Endothelial cell of umbilical vein (primary cell): ENCODE measurements around the gene HBS1L.
A peak's percentile ranks its signal among the peaks of the same experiment; 100 is the strongest.

Experiments used
- CTCF ChIP-seq, 2 donors: IDR thresholded peaks; 1 replicate in 1 of 2; 2 replicates in 1 of 2; pipeline ENCODE4 v1.5.1; 2011; ENCODE audit warnings: low read length in 2 of 2, mild to moderate bottlenecking in 2 of 2, moderate library complexity in 2 of 2, control low read depth in 1 of 2, inconsistent platforms in 1 of 2, low read depth in 1 of 2; ENCODE audit not compliant: insufficient read depth in 1 of 2; ENCODE audit errors: extremely low read depth in 1 of 2
- EZH2 ChIP-seq: IDR thresholded peaks from 2 replicates; pipeline ENCODE4 v1.6.1; 2012; ENCODE audit warnings: borderline replicate concordance, low read depth, mild to moderate bottlenecking, moderate library complexity, low read length, inconsistent platforms; ENCODE audit not compliant: severe bottlenecking
- FOS ChIP-seq: IDR thresholded peaks from 2 replicates; pipeline ENCODE4 v1.6.1; 2011; ENCODE audit warnings: mild to moderate bottlenecking, low read length, moderate library complexity, borderline replicate concordance; ENCODE audit not compliant: insufficient read depth
- GATA2 ChIP-seq: IDR thresholded peaks from 2 replicates; pipeline ENCODE4 v1.7.0; 2011; ENCODE audit warnings: low read depth, mild to moderate bottlenecking, moderate library complexity, mixed read lengths, low read length; ENCODE audit not compliant: insufficient read length, insufficient read depth
- MAX ChIP-seq: IDR thresholded peaks from 2 replicates; pipeline ENCODE4 v1.6.1; 2011; ENCODE audit not compliant: insufficient read depth, insufficient read length
- POLR2A ChIP-seq: IDR thresholded peaks from 2 replicates; pipeline ENCODE4 v1.6.1; 2012; ENCODE audit warnings: low read depth, mild to moderate bottlenecking, control low read depth, low read length
- POLR2AphosphoS5 ChIP-seq: IDR thresholded peaks from 2 replicates; pipeline ENCODE4 v1.6.1; 2012; ENCODE audit warnings: low read depth, mild to moderate bottlenecking, control low read depth, low read length, moderate library complexity; ENCODE audit not compliant: insufficient read depth

DNA sequence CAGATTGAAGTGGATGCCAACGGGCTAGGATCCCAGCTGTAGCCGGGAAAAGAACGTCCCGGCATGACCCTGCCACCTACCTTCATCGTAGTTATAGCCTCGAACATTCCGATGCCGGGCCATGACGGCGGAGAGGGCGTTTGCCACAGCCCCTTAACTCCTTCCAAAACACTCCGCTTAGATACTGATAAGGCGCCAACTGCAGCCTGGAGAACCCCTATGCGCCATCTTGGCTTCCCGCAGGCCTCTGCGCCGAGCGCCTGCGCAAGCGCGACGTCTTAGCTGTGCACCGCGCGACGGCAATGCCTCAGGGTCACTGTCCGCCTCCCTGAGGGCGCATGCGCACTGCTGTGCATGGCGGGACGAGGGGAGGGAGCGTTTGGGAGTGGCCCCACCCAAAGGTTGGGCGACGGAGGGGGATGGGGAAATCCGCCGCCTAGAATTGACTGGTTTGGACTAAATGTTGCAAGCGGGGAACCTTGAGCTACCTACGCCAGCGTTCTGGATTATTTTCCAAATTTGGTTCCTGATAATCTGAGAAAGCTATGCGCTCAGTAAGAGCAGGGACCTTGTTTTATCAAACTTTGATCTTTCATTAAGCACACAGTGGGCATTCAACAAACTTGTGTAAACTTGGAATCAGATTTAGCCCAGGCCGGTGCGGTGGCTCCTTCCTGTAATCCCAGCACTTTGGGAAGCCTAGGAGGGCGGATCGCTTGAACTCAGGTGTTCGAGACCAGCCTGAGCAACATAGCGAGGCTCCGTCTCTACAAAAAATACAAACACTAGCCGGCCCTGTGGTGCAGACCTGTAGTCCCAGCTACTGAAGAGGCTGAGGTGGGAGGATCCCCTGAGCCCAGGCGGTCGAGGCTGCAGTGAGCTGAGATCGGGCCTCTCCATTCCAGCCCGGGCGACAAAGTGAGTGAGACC, at the start of gene HBS1L:
- TF ChIP-seq CTCF (IDR thresholded peaks at IDR 0.05; ENCODE audit: extremely low read depth in 1 of 2, insufficient read depth in 1 of 2, low read depth in 1 of 2, low read length in 2 of 2), result no peak
- TF ChIP-seq GATA2, result no peak
- TF ChIP-seq EZH2, result no peak
- TF ChIP-seq POLR2AphosphoS5, result peak; percentile 91
- TF ChIP-seq MAX, result no peak
- no peak for TF ChIP-seq FOS
- TF ChIP-seq POLR2A, result peak; percentile 87
